ENCODE measurements around the gene DOCK8.

DNA sequence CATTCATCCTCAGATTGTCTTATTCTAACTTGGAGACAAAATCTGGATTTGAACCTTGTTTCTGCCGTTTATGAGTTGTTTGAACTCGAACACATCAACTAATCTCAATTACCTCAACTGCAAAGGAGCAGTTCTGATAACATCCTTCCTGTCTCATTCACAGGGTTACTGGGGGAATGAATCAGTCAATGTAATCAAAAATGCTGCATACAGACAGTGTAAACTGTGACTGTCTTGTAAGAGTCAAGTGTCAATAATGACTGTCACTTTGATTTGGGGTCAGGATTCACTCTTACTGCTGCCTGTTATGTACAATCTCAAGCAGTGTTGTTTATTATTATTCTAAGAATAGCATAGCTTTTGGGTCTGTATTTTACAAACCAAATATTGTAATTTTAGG, 273.8 kb downstream of the DOCK8 start:
- TF ChIP-seq, protein P1, sequence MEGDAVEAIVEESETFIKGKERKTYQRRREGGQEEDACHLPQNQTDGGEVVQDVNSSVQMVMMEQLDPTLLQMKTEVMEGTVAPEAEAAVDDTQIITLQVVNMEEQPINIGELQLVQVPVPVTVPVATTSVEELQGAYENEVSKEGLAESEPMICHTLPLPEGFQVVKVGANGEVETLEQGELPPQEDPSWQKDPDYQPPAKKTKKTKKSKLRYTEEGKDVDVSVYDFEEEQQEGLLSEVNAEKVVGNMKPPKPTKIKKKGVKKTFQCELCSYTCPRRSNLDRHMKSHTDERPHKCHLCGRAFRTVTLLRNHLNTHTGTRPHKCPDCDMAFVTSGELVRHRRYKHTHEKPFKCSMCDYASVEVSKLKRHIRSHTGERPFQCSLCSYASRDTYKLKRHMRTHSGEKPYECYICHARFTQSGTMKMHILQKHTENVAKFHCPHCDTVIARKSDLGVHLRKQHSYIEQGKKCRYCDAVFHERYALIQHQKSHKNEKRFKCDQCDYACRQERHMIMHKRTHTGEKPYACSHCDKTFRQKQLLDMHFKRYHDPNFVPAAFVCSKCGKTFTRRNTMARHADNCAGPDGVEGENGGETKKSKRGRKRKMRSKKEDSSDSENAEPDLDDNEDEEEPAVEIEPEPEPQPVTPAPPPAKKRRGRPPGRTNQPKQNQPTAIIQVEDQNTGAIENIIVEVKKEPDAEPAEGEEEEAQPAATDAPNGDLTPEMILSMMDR (IDR thresholded peaks at IDR 0.05), result no peak
- no peak for TF ChIP-seq POLR2AphosphoS5 (IDR thresholded peaks at IDR 0.05)
